Neural progenitor cell (in vitro differentiated cells): ENCODE results near the gene NUDT13. TPM values are rescaled to one million over a fixed set of nuclear protein-coding genes. Genes with fewer than 3 reads are reported as not detected.
A peak's percentile ranks its signal among the peaks of the same experiment; 100 is the strongest.

ENCODE experiments used
- DNase-seq: peaks from one replicate; pipeline ENCODE4 v3.0.0-alpha.2; 2016; ENCODE audit warnings: low spot score
- H2AFZ ChIP-seq: fragments of 200-600 bp; sonication (generic); replicated peaks from 2 replicates; pipeline ENCODE4 v1.6.1; 2016; ENCODE audit warnings: antibody characterized with exemption
- H3F3A ChIP-seq: fragments of 200-600 bp; sonication (generic); 2 replicates; pipeline ENCODE4 v1.6.1; 2016; ENCODE audit warnings: antibody characterized with exemption, low read depth
- H3K27ac ChIP-seq: fragments of 200-600 bp; sonication (generic); 2 replicates; pipeline ENCODE4 v1.5.1; 2016; ENCODE audit warnings: mild to moderate bottlenecking
- H3K27me3 ChIP-seq: fragments of 200-600 bp; sonication (generic); 2 replicates; pipeline ENCODE4 v1.6.1; 2016; ENCODE audit warnings: mild to moderate bottlenecking, moderate library complexity
- H3K36me3 ChIP-seq: fragments of 200-600 bp; sonication (generic); 2 replicates; pipeline ENCODE4 v1.5.1; 2016
- H3K4me1 ChIP-seq: fragments of 200-600 bp; sonication (generic); 2 replicates; pipeline ENCODE4 v1.6.1; 2016; ENCODE audit warnings: mixed run types
- H3K4me2 ChIP-seq: fragments of 200-600 bp; sonication (generic); 2 replicates; pipeline ENCODE4 v1.6.1; 2016
- H3K4me3 ChIP-seq: fragments of 200-600 bp; sonication (generic); 2 replicates; pipeline ENCODE4 v1.5.1; 2016
- H3K79me2 ChIP-seq: fragments of 200-600 bp; sonication (generic); 2 replicates; pipeline ENCODE4 v1.6.1; 2016; ENCODE audit warnings: low read depth
- H3K9ac ChIP-seq: fragments of 200-600 bp; sonication (generic); 2 replicates; pipeline ENCODE4 v1.6.1; 2016
- H3K9me3 ChIP-seq: fragments of 200-600 bp; sonication (generic); 2 replicates; pipeline ENCODE4 v1.5.1; 2016; ENCODE audit warnings: low read depth
- H4K20me1 ChIP-seq: fragments of 200-600 bp; sonication (generic); 2 replicates; pipeline ENCODE4 v1.6.1; 2016; ENCODE audit warnings: low read depth
- H3K27ac Mint-ChIP-seq: 3 replicates; pipeline ENCODE4 v1.8.0; 2021; ENCODE audit warnings: mixed read lengths
- H3K27me3 Mint-ChIP-seq: 2 replicates; pipeline ENCODE4 v1.8.0; 2022; ENCODE audit warnings: low read depth, mild to moderate bottlenecking, inconsistent platforms, moderate library complexity, mixed read lengths; ENCODE audit not compliant: insufficient read depth
- H3K36me3 Mint-ChIP-seq: 3 replicates; pipeline ENCODE4 v1.8.0; 2021; ENCODE audit warnings: mixed read lengths
- H3K4me1 Mint-ChIP-seq: 3 replicates; pipeline ENCODE4 v1.8.0; 2021; ENCODE audit warnings: mixed read lengths
- H3K4me3 Mint-ChIP-seq: 3 replicates; pipeline ENCODE4 v1.8.0; 2021; ENCODE audit warnings: mild to moderate bottlenecking, moderate library complexity, mixed read lengths
- H3K9me3 Mint-ChIP-seq: 3 replicates; pipeline ENCODE4 v1.8.0; 2020; ENCODE audit warnings: mixed read lengths
- CTCF ChIP-seq: fragments of 200-600 bp; sonication (generic); IDR thresholded peaks from 2 replicates; pipeline ENCODE4 v1.5.1; 2017; ENCODE audit warnings: antibody characterized with exemption, mild to moderate bottlenecking
- EZH2 ChIP-seq: fragments of 200-600 bp; sonication (generic); IDR thresholded peaks from 2 replicates; pipeline ENCODE4 v1.6.1; 2017; ENCODE audit warnings: antibody characterized with exemption, mild to moderate bottlenecking, moderate library complexity
- EZH2phosphoT487 ChIP-seq: fragments of 200-600 bp; sonication (generic); IDR thresholded peaks from 2 replicates; pipeline ENCODE4 v1.6.1; 2017; ENCODE audit warnings: antibody characterized with exemption
- total RNA-seq: library from RNA; depleted of rRNA; stranded (reverse); fragments of >200 nt; gene quantifications from 2 replicates; pipeline ENCODE4 v1.2.3, GENCODE V29; 2015; ENCODE audit warnings: low replicate concordance

NUDT13 gene
- 2.4 and 3.0 TPM in 2 replicates for total RNA-seq

GRCh38 chr10:73110345-73110849, at the start of gene NUDT13:
Gene NUDT13, plus strand, starts transcription at chr10:73110455. Its CDS starts 3,911 bp downstream, at chr10:73114366.
- Histone ChIP-seq H3K79me2 (no peaks in the 10 kb centered on the region), H3K4me2 (peak within 1 kb of the TSS; percentile 79), H3K4me1 (no peaks in the 10 kb centered on the region), H3K9me3 (no peaks in the 10 kb centered on the region), H3K4me3 (peak within 1 kb of the TSS; percentile 61), H3K27me3 (no peaks in the 10 kb centered on the region), H4K20me1 (no peaks in the 10 kb centered on the region), H3F3A (peaks cover 9% of the 10 kb centered on the region), H3K36me3 (no peaks in the 10 kb centered on the region), H3K27ac (no peak within 1 kb of the TSS), H3K9ac (no peak within 1 kb of the TSS), H2AFZ (peak within 1 kb of the TSS; percentile 53)
- peaks cover 4% of the 10 kb centered on the region for H3K27me3 Mint-ChIP-seq
- no peak for TF ChIP-seq EZH2phosphoT487
- TF ChIP-seq EZH2, result no peak
- peak within 1 kb of the TSS; percentile 95 for H3K27ac Mint-ChIP-seq
- peaks cover 21% of the 10 kb centered on the region for H3K36me3 Mint-ChIP-seq
- H3K9me3 Mint-ChIP-seq, result peaks cover 3% of the 10 kb centered on the region
- peak within 1 kb of the TSS; percentile 88 for H3K4me3 Mint-ChIP-seq
- DNase-seq, result peak; percentile 66
- peaks cover 3% of the 10 kb centered on the region for H3K4me1 Mint-ChIP-seq

- Histone ChIP-seq H3K9ac (no peak overlapping the region), H3K4me3 (no peak overlapping the region), H4K20me1 (peaks cover 17% of the 10 kb centered on the region), H3K79me2 (no peaks in the 10 kb centered on the region), H2AFZ (no peak overlapping the region), H3K9me3 (no peaks in the 10 kb centered on the region), H3K4me1 (no peaks in the 10 kb centered on the region), H3K27ac (no peak overlapping the region), H3F3A (no peaks in the 10 kb centered on the region), H3K4me2 (no peak overlapping the region), H3K36me3 (peaks cover 8% of the 10 kb centered on the region), H3K27me3 (no peaks in the 10 kb centered on the region)
- H3K9me3 Mint-ChIP-seq, result no peaks in the 10 kb centered on the region
- peaks cover 2% of the 10 kb centered on the region for H3K27me3 Mint-ChIP-seq
- H3K4me3 Mint-ChIP-seq, result no peak overlapping the region
- H3K27ac Mint-ChIP-seq, result no peak overlapping the region
- no peaks in the 10 kb centered on the region for H3K4me1 Mint-ChIP-seq
- DNase-seq, result peak; percentile 36
- H3K36me3 Mint-ChIP-seq, result peaks cover 24% of the 10 kb centered on the region
- TF ChIP-seq EZH2 (no peak), CTCF (peak; percentile 57)
These were observed 49.3 kb upstream of the NUDT13 start for GRCh38 chr10:73060738-73061635.

GRCh38 chr10:73061743-73062142, 48.5 kb upstream of the NUDT13 start:
- no peaks in the 10 kb centered on the region for H3K4me1 ChIP-seq
- H3K27me3 ChIP-seq, result no peaks in the 10 kb centered on the region
- H3K4me2 ChIP-seq, result no peak overlapping the region
- no peak overlapping the region for H3K27ac ChIP-seq
- no peaks in the 10 kb centered on the region for H3F3A ChIP-seq
- H3K9ac ChIP-seq, result no peak overlapping the region
- peaks cover 12% of the 10 kb centered on the region for H3K36me3 ChIP-seq
- H3K4me1 Mint-ChIP-seq, result no peaks in the 10 kb centered on the region
- no peak overlapping the region for H3K4me3 Mint-ChIP-seq
- H3K79me2 ChIP-seq, result no peaks in the 10 kb centered on the region
- H3K36me3 Mint-ChIP-seq, result peaks cover 23% of the 10 kb centered on the region
- H3K9me3 Mint-ChIP-seq, result no peaks in the 10 kb centered on the region
- H4K20me1 ChIP-seq, result peaks cover 17% of the 10 kb centered on the region
- no peak overlapping the region for H3K27ac Mint-ChIP-seq
- H3K9me3 ChIP-seq, result no peaks in the 10 kb centered on the region
- no peak for DNase-seq
- H2AFZ ChIP-seq, result no peak overlapping the region
- H3K4me3 ChIP-seq, result no peak overlapping the region
- H3K27me3 Mint-ChIP-seq, result peaks cover 2% of the 10 kb centered on the region
- no peak for TF ChIP-seq CTCF
- TF ChIP-seq EZH2phosphoT487, result no peak
- no peak for TF ChIP-seq EZH2

GRCh38 chr10:73065441-73065840, 44.8 kb upstream of the NUDT13 start:
- no peak overlapping the region for H3K27ac ChIP-seq
- Mint-ChIP-seq H3K4me3 (no peak overlapping the region), H3K9me3 (no peaks in the 10 kb centered on the region), H3K36me3 (peaks cover 16% of the 10 kb centered on the region), H3K27ac (no peak overlapping the region), H3K27me3 (no peaks in the 10 kb centered on the region), H3K4me1 (no peaks in the 10 kb centered on the region)
- peaks cover 26% of the 10 kb centered on the region for H3K36me3 ChIP-seq
- no peak overlapping the region for H3K4me3 ChIP-seq
- peaks cover 5% of the 10 kb centered on the region for H3F3A ChIP-seq
- DNase-seq, result no peak
- no peak overlapping the region for H3K4me2 ChIP-seq
- H2AFZ ChIP-seq, result no peak overlapping the region
- H3K79me2 ChIP-seq, result no peaks in the 10 kb centered on the region
- H4K20me1 ChIP-seq, result peaks cover 21% of the 10 kb centered on the region
- H3K4me1 ChIP-seq, result no peaks in the 10 kb centered on the region
- TF ChIP-seq EZH2, result no peak
- TF ChIP-seq CTCF, result no peak
- no peak for TF ChIP-seq EZH2phosphoT487
- H3K27me3 ChIP-seq, result no peaks in the 10 kb centered on the region
- no peak overlapping the region for H3K9ac ChIP-seq
- H3K9me3 ChIP-seq, result no peaks in the 10 kb centered on the region
